Caco-2 (cell line): ENCODE data around the gene RFNG. TPM values are rescaled to one million over a fixed set of nuclear protein-coding genes. Genes with fewer than 3 reads are reported as not detected.

Experiments used
- BruUV-seq: library from RNA; stranded (reverse); fragments of 400-500 nt; replicated peaks from 2 replicates; lab custom pipeline; 2021; lab: Mats Ljungman, UMichigan
- CTCF ChIA-PET: fragments of 300-600 bp; sonication (Branson Sonifier 250); formaldehyde crosslinking; loops from one replicate; lab custom pipeline; 2022; ENCODE audit warnings: antibody characterized with exemption; lab: Charles Lee
- POLR2A ChIA-PET: fragments of 300-600 bp; sonication (Branson Sonifier 250); formaldehyde crosslinking; loops from one replicate; lab custom pipeline; 2022; ENCODE audit warnings: antibody characterized with exemption; lab: Charles Lee
- DNase-seq, 2 experiments: peaks; one replicate each; pipeline versions ENCODE4 v3.0.0 to v3.0.0-alpha.2; 2020 to 2022
- H3K27me3 ChIP-seq: replicated peaks from 2 replicates; pipeline ENCODE4 v1.6.0; 2011; ENCODE audit warnings: low read length; ENCODE audit not compliant: control insufficient read depth, insufficient read depth
- H3K36me3 ChIP-seq: 2 replicates; pipeline ENCODE4 v1.5.1; 2011; ENCODE audit warnings: low read length; ENCODE audit not compliant: control insufficient read depth, insufficient read depth
- H3K4me1 ChIP-seq: fragments of 250-450 bp; sonication (Bioruptor Pico); 2 replicates; pipeline ENCODE4 v1.5.1; 2020; ENCODE audit warnings: mild to moderate bottlenecking
- H3K4me3 ChIP-seq: 2 replicates; pipeline ENCODE4 v1.5.1; 2011; ENCODE audit warnings: low read depth, mild to moderate bottlenecking, control low read depth, low read length
- H3K9me3 ChIP-seq: fragments of 250-450 bp; sonication (Bioruptor Pico); 2 replicates; pipeline ENCODE4 v1.5.1; 2020; ENCODE audit warnings: mild to moderate bottlenecking, moderate library complexity
- H3K27ac Mint-ChIP-seq: one replicate; pipeline ENCODE4 v1.8.0; 2022; ENCODE audit warnings: mixed read lengths; ENCODE audit not compliant: unreplicated experiment
- H3K27me3 Mint-ChIP-seq: one replicate; pipeline ENCODE4 v1.8.0; 2022; ENCODE audit warnings: mixed read lengths; ENCODE audit not compliant: insufficient read depth, unreplicated experiment
- H3K36me3 Mint-ChIP-seq: one replicate; pipeline ENCODE4 v1.8.0; 2022; ENCODE audit warnings: mild to moderate bottlenecking, mixed read lengths; ENCODE audit not compliant: insufficient read depth, unreplicated experiment
- H3K4me1 Mint-ChIP-seq: one replicate; pipeline ENCODE4 v1.8.0; 2022; ENCODE audit warnings: low read depth, mixed read lengths; ENCODE audit not compliant: unreplicated experiment
- H3K4me3 Mint-ChIP-seq: one replicate; pipeline ENCODE4 v1.8.0; 2022; ENCODE audit warnings: mild to moderate bottlenecking, moderate library complexity, mixed read lengths; ENCODE audit not compliant: unreplicated experiment
- H3K9me3 Mint-ChIP-seq: one replicate; pipeline ENCODE4 v1.8.0; 2022; ENCODE audit warnings: mixed read lengths; ENCODE audit not compliant: unreplicated experiment
- intact Hi-C: fragments of 100-400 bp; cut with micrococcal nuclease; formaldehyde crosslinking; loops from one replicate; pipeline ENCODE4 v1.10.0; 2022; ENCODE audit not compliant: unreplicated experiment
- total RNA-seq: library from RNA; stranded (reverse); gene quantifications from 2 replicates; pipeline ENCODE4 v1.2.3, GENCODE V29; 2022
- TF ChIP-seq, protein P1 (sequence below), 2 experiments: fragments of 200-600 bp in 1 of 2; IDR thresholded peaks; 1 replicate in 1 of 2; 2 replicates in 1 of 2; pipeline versions ENCODE4 v1.5.1 to v1.8.0; 2011 to 2022; ENCODE audit warnings: antibody characterized with exemption in 1 of 2, control low read depth in 1 of 2, inconsistent platforms in 1 of 2, low read depth in 1 of 2, low read length in 1 of 2, mild to moderate bottlenecking in 1 of 2, moderate library complexity in 1 of 2; ENCODE audit not compliant: insufficient read depth in 1 of 2, severe bottlenecking in 1 of 2, unreplicated experiment in 1 of 2

RFNG gene
- total RNA-seq, 1 experiment from 2014 or later = 35.5 TPM

DNA sequence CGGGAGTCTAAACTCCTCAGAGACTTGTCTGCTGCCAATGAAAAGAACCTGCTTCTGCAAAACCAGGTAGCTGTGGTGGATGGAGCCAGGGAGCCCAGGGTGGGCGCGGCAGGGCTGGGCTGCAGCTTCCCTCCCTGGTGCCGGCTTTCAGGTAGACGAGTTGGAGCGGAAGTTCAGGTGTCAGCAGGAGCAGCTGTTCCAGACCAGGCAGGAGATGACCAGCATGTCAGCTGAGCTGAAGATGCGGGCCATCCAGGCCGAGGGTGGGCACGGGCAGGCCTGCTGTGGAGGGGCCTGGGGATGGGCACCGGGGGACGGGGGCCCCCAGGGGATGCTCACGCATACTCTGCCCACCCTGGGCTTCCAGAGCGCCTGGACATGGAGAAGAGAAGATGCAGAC lies 23.4 kb downstream of the RFNG start:
- DNase-seq = no peak
- Mint-ChIP-seq H3K4me1 (peaks cover 12% of the 10 kb centered on the region), H3K9me3 (no peaks in the 10 kb centered on the region), H3K27ac (no peak overlapping the region), H3K27me3 (no peaks in the 10 kb centered on the region), H3K36me3 (peaks cover 41% of the 10 kb centered on the region), H3K4me3 (no peak overlapping the region)
- CTCF ChIA-PET = no interaction called here
- peaks cover 22% of the 10 kb centered on the region for H3K4me1 ChIP-seq
- no TSS peak for BruUV-seq
- no peaks in the 10 kb centered on the region for H3K9me3 ChIP-seq
- no peaks in the 10 kb centered on the region for H3K27me3 ChIP-seq
- peaks cover 2% of the 10 kb centered on the region; the same call in 1 of the 2 replicates for H3K36me3 ChIP-seq
- intact Hi-C loops = no loop called here
- TF ChIP-seq, protein P1, sequence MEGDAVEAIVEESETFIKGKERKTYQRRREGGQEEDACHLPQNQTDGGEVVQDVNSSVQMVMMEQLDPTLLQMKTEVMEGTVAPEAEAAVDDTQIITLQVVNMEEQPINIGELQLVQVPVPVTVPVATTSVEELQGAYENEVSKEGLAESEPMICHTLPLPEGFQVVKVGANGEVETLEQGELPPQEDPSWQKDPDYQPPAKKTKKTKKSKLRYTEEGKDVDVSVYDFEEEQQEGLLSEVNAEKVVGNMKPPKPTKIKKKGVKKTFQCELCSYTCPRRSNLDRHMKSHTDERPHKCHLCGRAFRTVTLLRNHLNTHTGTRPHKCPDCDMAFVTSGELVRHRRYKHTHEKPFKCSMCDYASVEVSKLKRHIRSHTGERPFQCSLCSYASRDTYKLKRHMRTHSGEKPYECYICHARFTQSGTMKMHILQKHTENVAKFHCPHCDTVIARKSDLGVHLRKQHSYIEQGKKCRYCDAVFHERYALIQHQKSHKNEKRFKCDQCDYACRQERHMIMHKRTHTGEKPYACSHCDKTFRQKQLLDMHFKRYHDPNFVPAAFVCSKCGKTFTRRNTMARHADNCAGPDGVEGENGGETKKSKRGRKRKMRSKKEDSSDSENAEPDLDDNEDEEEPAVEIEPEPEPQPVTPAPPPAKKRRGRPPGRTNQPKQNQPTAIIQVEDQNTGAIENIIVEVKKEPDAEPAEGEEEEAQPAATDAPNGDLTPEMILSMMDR (IDR thresholded peaks at IDR 0.05; ENCODE audit: insufficient read depth in 1 of 2, low read depth in 1 of 2, low read length in 1 of 2, severe bottlenecking in 1 of 2, unreplicated experiment in 1 of 2) = no peak
- no peak overlapping the region for H3K4me3 ChIP-seq
- POLR2A ChIA-PET = interaction anchor here (0.6 kb wide), 1 partner anchor 105 kb away, joined by 11 read pairs; no protein-coding TSS in a partner anchor

DNA sequence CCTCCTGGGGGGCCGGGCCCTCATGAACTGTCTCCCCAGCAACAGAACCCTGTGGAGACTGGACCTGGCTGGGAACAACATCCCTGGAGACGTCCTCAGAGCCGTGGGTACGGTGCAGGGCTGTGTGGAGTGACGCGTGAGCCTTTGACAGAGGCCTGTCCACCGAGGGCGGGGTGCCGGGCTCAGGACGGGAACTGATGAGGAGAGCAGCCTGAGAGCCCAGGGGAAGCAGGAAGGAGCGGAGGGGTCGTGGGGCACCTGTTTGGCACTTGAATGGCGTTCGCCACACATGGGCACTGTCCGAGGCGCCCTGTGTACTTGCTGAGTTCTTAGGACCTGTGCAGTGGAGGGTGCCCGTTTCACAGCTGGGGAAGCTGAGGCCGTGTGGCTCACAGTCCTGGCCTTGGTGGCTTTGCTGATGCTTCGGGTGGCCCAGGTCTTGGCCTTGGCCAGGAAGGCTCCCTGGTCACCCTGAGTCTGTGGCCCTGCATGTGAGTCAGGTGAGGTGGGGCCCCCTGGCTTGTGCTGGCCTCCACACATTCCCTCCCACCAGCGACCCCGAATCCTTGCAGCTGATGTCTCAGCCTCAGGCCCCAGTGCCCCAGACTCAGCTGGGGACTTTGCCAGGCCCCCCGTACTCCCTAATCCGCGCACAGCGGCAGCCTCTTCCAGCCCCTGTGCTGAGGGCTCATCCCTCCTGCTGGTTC lies 26.1 kb downstream of the RFNG start:
- ChIA-PET CTCF (interaction anchor here (0.6 kb wide), 1 partner anchor 27 kb away, joined by 3 read pairs; no protein-coding TSS in a partner anchor), POLR2A (interaction anchor here (0.5 kb wide), 1 partner anchor 73 kb away, joined by 4 read pairs; no protein-coding TSS in a partner anchor)
- intact Hi-C loops = no loop called here

DNA sequence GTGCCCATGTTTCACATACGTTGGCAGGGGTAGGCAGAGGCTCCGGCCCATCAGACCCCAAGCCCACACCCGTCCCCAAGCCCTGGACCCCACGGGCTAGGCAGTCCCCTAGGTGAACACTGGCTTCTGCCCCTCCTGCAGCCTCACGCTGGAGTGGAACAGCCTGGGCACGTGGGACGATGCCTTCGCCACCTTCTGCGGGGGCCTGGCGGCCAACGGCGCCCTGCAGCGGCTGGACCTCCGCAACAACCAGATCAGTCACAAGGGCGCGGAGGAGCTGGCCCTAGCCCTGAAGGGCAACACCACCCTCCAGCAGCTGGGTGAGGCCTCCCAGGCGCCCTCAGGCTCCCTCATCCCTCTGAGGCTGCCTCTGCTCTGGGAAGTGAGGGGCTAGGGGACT lies 26.8 kb downstream of the RFNG start:
- Mint-ChIP-seq H3K9me3 (no peaks in the 10 kb centered on the region), H3K36me3 (peaks cover 59% of the 10 kb centered on the region), H3K27me3 (no peaks in the 10 kb centered on the region), H3K27ac (no peak overlapping the region), H3K4me3 (no peak overlapping the region), H3K4me1 (peaks cover 11% of the 10 kb centered on the region)
- CTCF ChIA-PET = no interaction called here
- Histone ChIP-seq H3K36me3 (peaks cover 2% of the 10 kb centered on the region; the same call in 1 of the 2 replicates), H3K27me3 (no peaks in the 10 kb centered on the region), H3K4me3 (no peak overlapping the region), H3K4me1 (peaks cover 15% of the 10 kb centered on the region), H3K9me3 (no peaks in the 10 kb centered on the region)
- TF ChIP-seq, protein P1 (IDR thresholded peaks at IDR 0.05; ENCODE audit: insufficient read depth in 1 of 2, low read depth in 1 of 2, low read length in 1 of 2, severe bottlenecking in 1 of 2, unreplicated experiment in 1 of 2) = no peak
- BruUV-seq = no TSS peak
- intact Hi-C loops = loop anchor here (5.0 kb wide), 2 partner anchors 98 to 153 kb away; partner anchors contain the start of genes ARHGDIA and MAFG
- POLR2A ChIA-PET = interaction anchor here (0.5 kb wide), 1 partner anchor 72 kb away, joined by 4 read pairs; no protein-coding TSS in a partner anchor
- DNase-seq = no peak

More for the DNA sequence above, 26.1 kb downstream of the RFNG start:
- H3K4me1 Mint-ChIP-seq = peaks cover 12% of the 10 kb centered on the region
- H3K36me3 Mint-ChIP-seq = peaks cover 59% of the 10 kb centered on the region
- H3K4me3 Mint-ChIP-seq = no peak overlapping the region
- H3K4me1 ChIP-seq = peaks cover 19% of the 10 kb centered on the region
- H3K27me3 ChIP-seq = no peaks in the 10 kb centered on the region
- no TSS peak for BruUV-seq
- TF ChIP-seq, protein P1 (IDR thresholded peaks at IDR 0.05; ENCODE audit: insufficient read depth in 1 of 2, low read depth in 1 of 2, low read length in 1 of 2, severe bottlenecking in 1 of 2, unreplicated experiment in 1 of 2) = no peak
- no peak overlapping the region for H3K4me3 ChIP-seq
- H3K9me3 Mint-ChIP-seq = no peaks in the 10 kb centered on the region
- peaks cover 2% of the 10 kb centered on the region; the same call in 1 of the 2 replicates for H3K36me3 ChIP-seq
- H3K27ac Mint-ChIP-seq = no peak overlapping the region
- no peaks in the 10 kb centered on the region for H3K9me3 ChIP-seq
- no peak for DNase-seq
- no peaks in the 10 kb centered on the region for H3K27me3 Mint-ChIP-seq
